T-helper 2 cell treated with Interferon-gamma antibody and Interleukin-4, amounts not matched to agents 5 μg/mL and 100 μg/mL, for 36 hours (primary cell): Measurements from ENCODE around the gene MOB2.

Experiments
- DNase-seq: peaks from one replicate; pipeline ENCODE4 v3.0.0; 2021; ENCODE audit warnings: low spot score
- H3K27ac Mint-ChIP-seq: one replicate; pipeline ENCODE4 v1.8.0; 2021; ENCODE audit warnings: mild to moderate bottlenecking, mixed read lengths
- H3K27me3 Mint-ChIP-seq: one replicate; pipeline ENCODE4 v1.8.0; 2021; ENCODE audit warnings: low read depth, mixed read lengths
- H3K36me3 Mint-ChIP-seq: one replicate; pipeline ENCODE4 v1.8.0; 2021; ENCODE audit warnings: low read depth, mixed read lengths
- H3K4me1 Mint-ChIP-seq: one replicate; pipeline ENCODE4 v1.8.0; 2021; ENCODE audit warnings: low read depth, mixed read lengths
- H3K4me3 Mint-ChIP-seq: one replicate; pipeline ENCODE4 v1.8.0; 2022; ENCODE audit warnings: mild to moderate bottlenecking, moderate library complexity, mixed read lengths
- H3K9me3 Mint-ChIP-seq: one replicate; pipeline ENCODE4 v1.8.0; 2021; ENCODE audit warnings: mixed read lengths

The MOB2 gene

GRCh38 chr11:1459764-1460395 is 26.7 kb downstream of the MOB2 start:
- H3K27me3 Mint-ChIP-seq = no peaks in the 10 kb centered on the region
- H3K4me3 Mint-ChIP-seq = no peak overlapping the region
- H3K4me1 Mint-ChIP-seq = no peaks in the 10 kb centered on the region
- no peaks in the 10 kb centered on the region for H3K36me3 Mint-ChIP-seq
- H3K27ac Mint-ChIP-seq = no peak overlapping the region
- no peak for DNase-seq
- H3K9me3 Mint-ChIP-seq = no peaks in the 10 kb centered on the region

GRCh38 chr11:1459219-1459575 is 27.4 kb downstream of the MOB2 start:
- Mint-ChIP-seq H3K4me3 (no peak overlapping the region), H3K9me3 (no peaks in the 10 kb centered on the region), H3K36me3 (no peaks in the 10 kb centered on the region), H3K4me1 (no peaks in the 10 kb centered on the region), H3K27me3 (no peaks in the 10 kb centered on the region), H3K27ac (no peak overlapping the region)
- DNase-seq = no peak

GRCh38 chr11:1458340-1459218 is 28.0 kb downstream of the MOB2 start:
- Mint-ChIP-seq H3K4me3 (no peak overlapping the region), H3K4me1 (no peaks in the 10 kb centered on the region), H3K36me3 (no peaks in the 10 kb centered on the region), H3K27ac (no peak overlapping the region), H3K9me3 (no peaks in the 10 kb centered on the region), H3K27me3 (no peaks in the 10 kb centered on the region)
- DNase-seq = no peak

- Mint-ChIP-seq H3K9me3 (no peaks in the 10 kb centered on the region), H3K27me3 (no peaks in the 10 kb centered on the region), H3K4me3 (no peak overlapping the region), H3K36me3 (no peaks in the 10 kb centered on the region), H3K4me1 (no peaks in the 10 kb centered on the region), H3K27ac (no peak overlapping the region)
- DNase-seq = no peak
Observed at GRCh38 chr11:1457856-1458255, 28.7 kb downstream of the MOB2 start.

- Mint-ChIP-seq H3K36me3 (no peaks in the 10 kb centered on the region), H3K4me1 (no peaks in the 10 kb centered on the region), H3K27ac (no peak overlapping the region), H3K27me3 (no peaks in the 10 kb centered on the region), H3K4me3 (no peak overlapping the region), H3K9me3 (no peaks in the 10 kb centered on the region)
- DNase-seq = no peak
Observed at GRCh38 chr11:1457326-1457680, 29.3 kb downstream of the MOB2 start.

GRCh38 chr11:1456596-1457325 is 29.8 kb downstream of the MOB2 start:
- Mint-ChIP-seq H3K4me1 (no peaks in the 10 kb centered on the region), H3K4me3 (no peak overlapping the region), H3K27ac (no peak overlapping the region), H3K36me3 (no peaks in the 10 kb centered on the region), H3K9me3 (no peaks in the 10 kb centered on the region), H3K27me3 (no peaks in the 10 kb centered on the region)
- DNase-seq = no peak

GRCh38 chr11:1456176-1456575 is 30.4 kb downstream of the MOB2 start:
- Mint-ChIP-seq H3K4me3 (no peak overlapping the region), H3K27ac (no peak overlapping the region), H3K36me3 (no peaks in the 10 kb centered on the region), H3K9me3 (no peaks in the 10 kb centered on the region), H3K4me1 (no peaks in the 10 kb centered on the region), H3K27me3 (no peaks in the 10 kb centered on the region)
- DNase-seq = no peak

- Mint-ChIP-seq H3K36me3 (no peaks in the 10 kb centered on the region), H3K27ac (no peak overlapping the region), H3K4me1 (no peaks in the 10 kb centered on the region), H3K9me3 (no peaks in the 10 kb centered on the region), H3K4me3 (no peak overlapping the region), H3K27me3 (no peaks in the 10 kb centered on the region)
- no peak for DNase-seq
Observed at GRCh38 chr11:1455763-1456060, 30.9 kb downstream of the MOB2 start.

GRCh38 chr11:1455032-1455762 is 31.4 kb downstream of the MOB2 start:
- Mint-ChIP-seq H3K9me3 (no peaks in the 10 kb centered on the region), H3K27me3 (no peaks in the 10 kb centered on the region), H3K36me3 (no peaks in the 10 kb centered on the region), H3K27ac (no peak overlapping the region), H3K4me3 (no peak overlapping the region), H3K4me1 (no peaks in the 10 kb centered on the region)
- DNase-seq = no peak

GRCh38 chr11:1454576-1454975 is 32.0 kb downstream of the MOB2 start:
- Mint-ChIP-seq H3K4me3 (no peak overlapping the region), H3K27me3 (no peaks in the 10 kb centered on the region), H3K4me1 (no peaks in the 10 kb centered on the region), H3K9me3 (no peaks in the 10 kb centered on the region), H3K27ac (no peak overlapping the region), H3K36me3 (no peaks in the 10 kb centered on the region)
- no peak for DNase-seq

- H3K4me3 Mint-ChIP-seq = no peak overlapping the region
- no peaks in the 10 kb centered on the region for H3K36me3 Mint-ChIP-seq
- DNase-seq = no peak
Observed at GRCh38 chr11:1453611-1454034, 33.0 kb downstream of the MOB2 start.

GRCh38 chr11:1452744-1453143 is 33.8 kb downstream of the MOB2 start:
- Mint-ChIP-seq H3K36me3 (no peaks in the 10 kb centered on the region), H3K27ac (no peak overlapping the region), H3K4me1 (no peaks in the 10 kb centered on the region), H3K4me3 (no peak overlapping the region), H3K9me3 (no peaks in the 10 kb centered on the region), H3K27me3 (no peaks in the 10 kb centered on the region)
- no peak for DNase-seq

More at GRCh38 chr11:1453611-1454034, 33.0 kb downstream of the MOB2 start:
- Mint-ChIP-seq H3K4me1 (no peaks in the 10 kb centered on the region), H3K9me3 (no peaks in the 10 kb centered on the region), H3K27ac (no peak overlapping the region), H3K27me3 (no peaks in the 10 kb centered on the region)

GRCh38 chr11:1451781-1452470 is 34.7 kb downstream of the MOB2 start:
- DNase-seq = no peak
- H3K36me3 Mint-ChIP-seq = no peaks in the 10 kb centered on the region
- no peak overlapping the region for H3K4me3 Mint-ChIP-seq
- no peaks in the 10 kb centered on the region for H3K4me1 Mint-ChIP-seq
- no peak overlapping the region for H3K27ac Mint-ChIP-seq
- no peaks in the 10 kb centered on the region for H3K27me3 Mint-ChIP-seq
- no peaks in the 10 kb centered on the region for H3K9me3 Mint-ChIP-seq
